GM20000 (cell line): Measurements from ENCODE around the gene IL20RA.

Experiments
- DNase-seq: peaks from one replicate; pipeline ENCODE4 v3.0.0; 2012; ENCODE audit warnings: low spot score
- CTCF ChIP-seq: IDR thresholded peaks from 2 replicates; pipeline ENCODE4 v1.5.1; 2012; ENCODE audit warnings: mild to moderate bottlenecking, control low read depth; ENCODE audit errors: extremely low read depth, missing control alignments

The IL20RA gene

DNA sequence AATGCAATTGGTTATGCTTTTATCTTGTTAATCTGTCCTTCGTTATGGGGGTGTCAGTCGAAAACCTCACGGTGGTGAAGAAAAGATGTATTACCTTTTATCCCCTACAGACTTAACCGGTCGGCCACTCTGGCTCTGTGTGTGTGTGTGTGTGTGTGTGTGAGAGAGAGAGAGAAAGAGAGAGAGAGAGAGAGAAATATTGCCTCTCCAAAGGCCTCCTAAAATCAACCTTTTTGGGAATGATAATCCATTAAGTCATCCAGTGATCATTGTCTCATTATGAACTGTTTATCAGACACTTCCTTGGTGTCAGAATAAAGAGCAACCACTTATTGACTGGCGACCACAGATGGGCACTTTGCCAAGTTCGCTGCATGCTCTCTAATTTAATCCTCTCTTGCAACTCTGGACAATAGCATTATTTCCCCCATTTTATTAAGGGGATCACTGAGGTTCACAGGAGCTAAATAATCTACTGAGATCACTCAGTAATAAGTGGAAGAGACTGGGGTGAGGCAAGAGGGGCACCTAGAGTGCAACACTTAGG, 92.0 kb downstream of the IL20RA start:
- no peak for DNase-seq
- TF ChIP-seq CTCF = no peak

DNA sequence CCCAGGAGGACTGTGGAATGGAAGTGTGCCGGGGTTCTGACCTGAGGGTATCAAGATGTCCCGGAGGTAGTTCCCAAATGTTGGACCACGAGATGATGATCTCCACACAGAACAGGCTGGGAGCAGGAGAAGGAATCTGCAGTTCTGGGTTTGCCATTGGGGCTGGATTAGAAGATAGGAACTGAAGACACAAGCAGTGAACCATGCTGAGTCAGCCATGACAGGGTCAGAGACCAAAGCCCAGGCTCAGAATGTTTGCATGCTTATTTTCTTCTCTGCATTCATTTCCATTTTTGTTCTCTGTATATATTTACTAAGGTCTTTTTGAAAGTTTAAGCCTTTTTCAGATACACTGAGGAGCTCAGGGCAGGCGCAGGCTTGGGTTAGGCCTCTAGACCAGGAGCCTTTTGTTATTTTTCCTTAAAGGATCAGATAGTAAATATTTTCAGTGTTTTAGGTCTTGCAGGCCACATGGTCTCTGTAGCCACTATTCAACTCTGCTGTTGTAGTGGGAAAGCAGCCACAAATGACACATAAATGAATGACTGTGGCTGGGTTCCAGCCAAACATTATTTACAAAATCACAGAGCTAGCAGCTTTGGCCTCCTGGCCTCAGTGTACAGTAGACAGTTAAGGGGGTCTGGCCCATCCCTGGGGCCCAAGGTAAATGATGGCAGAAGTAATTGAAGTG, 94.2 kb downstream of the IL20RA start:
- no peak for TF ChIP-seq CTCF
- no peak for DNase-seq
